Placental pericyte (primary cell): Measurements from ENCODE around the gene NUDT13. TPM values are rescaled to one million over a fixed set of nuclear protein-coding genes. Genes with fewer than 3 reads are reported as not detected.

Experiments used
- small RNA-seq: library from RNA; depleted of rRNA; stranded (forward); fragments of <200 nt; gene quantifications from one replicate; pipeline ENCODE3, GENCODE V24; 2012; ENCODE audit warnings: low replicate concordance
- total RNA-seq: library from RNA; depleted of rRNA; stranded (reverse); fragments of >200 nt; gene quantifications from 2 replicates; pipeline ENCODE4 v1.2.3, GENCODE V29; 2012

NUDT13 gene
- 1.1 and 2.0 TPM in 2 replicates for total RNA-seq

DNA sequence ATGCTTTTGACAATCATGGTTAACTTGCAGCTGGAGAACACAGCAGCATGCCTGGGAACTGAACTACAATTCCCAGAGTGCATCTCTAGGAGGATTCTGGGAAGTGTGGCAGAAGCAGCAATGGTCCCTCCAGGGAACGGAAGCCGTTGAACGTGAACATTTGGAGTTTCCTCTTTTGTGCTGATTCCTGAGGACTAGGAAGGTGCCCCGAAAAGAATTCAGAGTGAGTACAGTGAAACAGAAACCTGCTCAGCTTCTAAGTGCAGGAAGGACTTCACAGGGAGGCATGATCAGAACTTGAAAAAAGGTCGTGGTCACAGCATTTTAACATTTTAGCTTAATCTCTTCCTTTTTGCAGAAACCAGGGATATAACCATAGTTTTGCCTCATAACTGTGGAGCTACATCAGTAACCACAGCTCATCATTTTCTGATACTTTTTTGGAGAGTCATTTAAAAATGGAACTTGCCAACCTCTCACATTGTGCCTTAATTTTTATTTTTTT lies at the start of gene NUDT13:
Gene NUDT13 (plus strand): TSS at position 111 of the 505 bp plus-strand sequence. CDS start 3,911 bp downstream, outside the sequence.

DNA sequence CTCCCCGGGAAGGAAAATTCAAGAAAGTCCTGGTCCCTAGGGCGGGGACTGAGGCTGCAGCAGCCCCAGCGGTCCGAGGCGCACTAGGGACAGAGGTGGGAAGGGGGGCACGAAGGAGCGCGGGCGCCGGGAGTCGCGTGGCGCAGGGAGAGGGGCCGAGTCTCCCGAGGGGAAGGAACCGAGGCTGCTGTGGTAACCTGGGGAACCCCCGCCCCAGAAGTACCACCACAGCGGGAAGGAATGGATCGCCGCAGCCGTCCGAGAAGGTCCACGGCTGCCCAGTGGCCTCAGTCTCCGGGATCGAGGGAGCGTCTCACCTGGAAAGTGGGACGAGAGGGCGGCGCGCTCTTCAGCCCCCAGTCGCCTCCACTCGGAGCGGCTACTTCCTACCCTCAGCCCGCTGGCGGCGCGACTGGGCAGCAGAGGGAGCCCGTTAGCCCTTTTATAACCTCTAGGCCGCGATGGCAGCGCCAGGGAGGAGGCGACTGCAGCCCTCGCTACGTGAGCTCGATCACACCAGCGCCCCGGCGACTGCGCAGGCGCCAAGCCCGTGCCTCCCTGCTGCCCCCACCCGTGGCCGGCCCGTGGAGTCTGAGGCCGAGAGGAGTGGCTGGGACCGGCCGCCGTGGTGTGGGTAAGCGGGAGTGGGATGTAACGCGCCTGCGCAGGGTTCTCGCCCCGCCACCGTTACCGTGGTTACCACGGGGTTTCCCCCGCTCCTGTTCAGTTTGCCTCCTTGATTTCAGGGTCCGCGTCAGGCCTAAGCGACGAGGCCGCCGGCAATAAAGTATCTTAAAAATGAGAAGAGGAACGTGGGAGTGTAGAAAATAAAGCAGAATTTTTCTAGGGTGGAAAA lies 13.6 kb upstream of the NUDT13 start, which contains the start of gene P4HA1:
Gene P4HA1 (minus strand): TSS at position 418 of the 856 bp plus-strand sequence. CDS start 21,983 bp downstream, outside the sequence.

DNA sequence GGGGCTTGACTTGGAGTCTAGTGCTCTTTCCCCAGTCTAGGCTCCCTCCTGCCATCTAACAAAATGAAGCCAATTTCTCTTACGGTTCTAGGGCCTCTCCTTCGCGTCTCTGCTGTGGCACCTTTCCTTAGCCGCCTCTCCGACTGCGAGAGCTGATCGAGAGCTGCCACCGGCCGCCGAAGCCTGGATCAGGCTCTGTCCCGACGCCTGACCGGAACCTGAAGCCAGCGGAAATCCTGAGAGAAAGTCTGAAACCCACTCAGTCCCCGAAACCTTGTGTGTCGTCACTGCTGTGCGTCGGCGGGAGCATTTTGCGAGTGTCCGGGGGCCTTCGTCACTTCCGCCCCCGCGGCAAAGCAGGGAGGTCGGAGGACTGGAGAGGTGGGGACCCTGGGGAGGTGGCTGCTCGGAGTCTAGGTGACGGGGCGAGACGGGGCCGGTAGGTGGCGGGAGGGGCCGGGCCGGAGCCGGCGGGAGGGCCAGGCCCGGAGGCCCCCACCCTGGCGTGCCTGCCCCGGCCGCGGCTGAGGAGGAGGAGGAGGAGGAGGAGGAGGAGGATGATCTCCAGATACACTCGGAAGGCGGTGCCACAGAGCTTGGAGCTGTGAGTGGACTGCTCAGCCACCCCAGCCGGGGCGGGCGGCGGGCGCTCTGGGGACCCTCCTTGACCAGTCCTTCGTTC lies 57.7 kb downstream of the NUDT13 start, which contains the start of the genes ECD and FAM149B1:
Gene ECD (minus strand): TSS at position 226 of the 682 bp plus-strand sequence. CDS start 4,071 bp downstream, outside the sequence.
Gene FAM149B1 (plus strand): TSS at position 337 of the 682 bp plus-strand sequence. CDS start 221 bp downstream, at position 558.

Small RNAs within 50 kb of the gene (small RNA-seq; reads per million reads assigned to genes)
- gene RF00019 = not detected
- gene SNORA11F = 685 reads per million, percentile 99 among the genes with 10 or more reads in this experiment

Other genes starting within 250 kb of the NUDT13 start
- not detected in 2 replicates for gene OIT3, start 216.7 kb upstream of the NUDT13 start, total RNA-seq
- gene PLA2G12B, start 155.6 kb upstream of the NUDT13 start, total RNA-seq = not detected in 2 replicates
- 98.5 and 174 TPM in 2 replicates for gene P4HA1, start 13.6 kb upstream of the NUDT13 start, total RNA-seq
- 35.9 and 48.1 TPM in 2 replicates for gene ECD, start 57.6 kb downstream of the NUDT13 start, total RNA-seq
- gene FAM149B1, start 57.7 kb downstream of the NUDT13 start, total RNA-seq = 16.3 and 18.4 TPM in 2 replicates
- 11.2 and 51.5 TPM in 2 replicates for gene DNAJC9, start 136.8 kb downstream of the NUDT13 start, total RNA-seq
- 57.8 and 105 TPM in 2 replicates for gene MRPS16, start 142.2 kb downstream of the NUDT13 start, total RNA-seq
- gene CFAP70, start 248.4 kb downstream of the NUDT13 start, total RNA-seq = 0.44 and 0.57 TPM in 2 replicates